A549 treated with ZK216348 at 1 μM for 4 hours (cell line): ENCODE data around the gene ERH. TPM values are rescaled to one million over a fixed set of nuclear protein-coding genes. Genes with fewer than 3 reads are reported as not detected.

Source experiments
- total RNA-seq: library from RNA; stranded (reverse); fragments of 200-300 nt; extraction: Qiagen RNA extraction; gene quantifications from 5 replicates; pipeline ENCODE4 v1.2.3, GENCODE V29; 2022; ENCODE audit warnings: low read depth

The ERH gene
- total RNA-seq = 263 to 424 TPM (median 335 TPM) in 5 replicates

DNA sequence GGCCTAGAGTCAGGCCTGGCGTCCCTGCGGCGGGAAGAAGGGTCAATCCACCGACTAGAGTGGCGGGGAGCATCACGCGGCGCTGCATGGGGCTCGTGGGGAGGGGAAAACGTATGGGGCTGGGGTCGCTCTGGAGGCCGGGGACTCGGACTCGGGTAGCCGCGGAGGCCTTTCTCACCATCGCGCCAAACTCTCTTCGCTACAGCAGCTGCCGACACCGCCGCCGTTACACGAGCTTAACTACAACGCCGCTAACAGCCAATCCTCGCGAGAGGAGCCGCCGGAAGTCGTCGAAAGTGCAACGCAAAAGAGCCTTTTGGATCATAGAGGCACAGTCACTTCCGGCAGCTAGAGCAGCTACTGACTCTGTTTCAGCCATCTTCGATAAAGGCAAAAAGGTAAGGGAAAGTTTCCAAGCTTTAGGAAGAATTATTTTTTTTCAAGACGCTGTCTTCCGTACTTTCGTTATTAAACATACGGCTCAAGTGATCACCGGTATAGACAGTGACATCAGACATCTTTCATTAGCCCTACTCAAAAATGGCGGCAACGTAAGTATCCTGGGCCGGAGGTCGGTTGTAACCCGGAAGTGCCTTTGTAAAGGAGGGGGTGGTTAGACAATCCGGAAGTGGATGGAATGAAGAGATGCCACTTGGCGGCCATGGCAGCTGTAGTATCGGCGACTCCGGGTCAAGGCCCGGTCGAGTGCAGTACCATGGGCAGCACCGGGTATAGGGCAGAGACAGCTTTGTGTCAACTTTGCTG is at the start of gene ERH, which contains the start of gene SLC39A9:
Gene ERH (minus strand): TSS at position 247 of the 765 bp plus-strand sequence. CDS start 66 bp downstream, at position 181.
Gene SLC39A9 (plus strand): TSS at position 640 of the 765 bp plus-strand sequence. CDS start 678 bp downstream, outside the sequence.

Other genes starting within 250 kb of the ERH start
- 13.5 to 19.0 TPM (median 17.6 TPM) in 5 replicates for gene DCAF5, start 245.2 kb downstream of the ERH start, total RNA-seq
- gene EXD2, start 206.8 kb downstream of the ERH start, total RNA-seq = 12.4 to 15.0 TPM (median 12.8 TPM) in 5 replicates
- gene GALNT16, start 138.1 kb downstream of the ERH start, total RNA-seq = 1.9 to 4.0 TPM (median 3.3 TPM) in 5 replicates
- gene SLC39A9, start 393 bp upstream of the ERH start, total RNA-seq = 34.5 to 46.9 TPM (median 38.2 TPM) in 5 replicates
- 0.05 TPM in 2 of 5 replicates, not detected in the others for gene PLEKHD1, start 86.4 kb upstream of the ERH start, total RNA-seq
- 0.05 to 0.06 TPM in 2 of 5 replicates, not detected in the others for gene CCDC177, start 176.6 kb upstream of the ERH start, total RNA-seq
- gene SUSD6, start 213.3 kb upstream of the ERH start, total RNA-seq = 5.8 to 7.4 TPM (median 6.7 TPM) in 5 replicates